Measurements from ENCODE around the gene ZNF343.
"Not testable (repeated sequence)": the region's sequence is repeated elsewhere in the genome, so short reads cannot be mapped to it uniquely, and the experiment has no call there.

ZNF343 gene

DNA sequence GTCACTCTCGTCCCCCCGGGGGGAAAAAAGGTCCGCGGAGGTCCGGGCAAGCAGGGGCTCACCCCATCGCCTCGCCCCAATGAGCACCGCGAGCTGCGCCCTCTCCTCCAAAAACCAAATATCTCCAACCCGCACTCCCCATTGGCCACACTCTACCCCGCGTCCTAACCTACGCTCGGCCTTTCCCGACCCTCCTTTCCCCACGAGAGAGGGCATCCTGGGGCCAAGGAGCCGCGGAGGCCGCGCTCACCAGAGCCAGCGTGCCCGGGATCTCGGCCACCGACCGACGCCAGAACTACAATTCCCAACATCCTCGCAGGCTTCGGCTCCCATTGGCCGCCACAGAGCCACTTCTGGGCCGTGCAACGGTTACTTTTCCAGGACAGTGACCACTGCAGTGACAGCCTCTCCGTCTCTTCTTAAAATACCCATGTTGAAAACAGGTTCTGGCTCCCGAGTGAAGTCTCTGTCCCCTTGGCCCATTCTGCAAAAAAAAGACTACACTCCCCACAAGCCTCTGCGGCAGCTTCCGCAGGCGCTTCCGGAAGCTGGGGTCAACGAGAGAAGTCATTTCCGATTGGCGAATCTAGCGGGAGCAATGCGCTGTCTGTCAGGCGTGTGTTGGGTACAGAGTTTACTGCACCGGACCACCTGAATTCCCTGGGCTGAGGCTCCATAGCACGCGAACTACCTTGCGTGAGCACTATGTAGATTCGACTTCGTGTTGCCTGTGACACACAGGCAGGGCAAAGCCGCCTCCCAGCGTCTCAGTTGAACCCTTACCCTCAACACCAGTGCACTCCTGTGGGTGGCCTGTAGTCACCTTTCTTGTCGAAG lies at the start of gene ZNF343:
ZNF343 (minus strand) TSS at position 285 of the 837 bp plus-strand sequence. CDS start 15,020 bp downstream, outside the sequence.
- DNase-seq (ENCODE audit: low spot score) = peak; percentile 82

- DNase-seq (ENCODE audit: low spot score) = no peak
These were observed 49.3 kb upstream of the ZNF343 start for GRCh38 chr20:2557873-2558580.

GRCh38 chr20:2545594-2545993 lies 36.9 kb upstream of the ZNF343 start:
- no peak for DNase-seq (ENCODE audit: low spot score)

GRCh38 chr20:2544211-2544610 lies 35.5 kb upstream of the ZNF343 start:
- no peak for DNase-seq (ENCODE audit: low spot score)

GRCh38 chr20:2542361-2542760 lies 33.6 kb upstream of the ZNF343 start:
- DNase-seq (ENCODE audit: low spot score) = no peak

GRCh38 chr20:2541940-2542339 lies 33.2 kb upstream of the ZNF343 start:
- DNase-seq (ENCODE audit: low spot score) = no peak

- DNase-seq (ENCODE audit: low spot score) = no peak
These were observed 30.4 kb upstream of the ZNF343 start for GRCh38 chr20:2538931-2539720.

- DNase-seq (ENCODE audit: low spot score) = no peak
These were observed 29.6 kb upstream of the ZNF343 start for GRCh38 chr20:2538356-2538755.

DNA sequence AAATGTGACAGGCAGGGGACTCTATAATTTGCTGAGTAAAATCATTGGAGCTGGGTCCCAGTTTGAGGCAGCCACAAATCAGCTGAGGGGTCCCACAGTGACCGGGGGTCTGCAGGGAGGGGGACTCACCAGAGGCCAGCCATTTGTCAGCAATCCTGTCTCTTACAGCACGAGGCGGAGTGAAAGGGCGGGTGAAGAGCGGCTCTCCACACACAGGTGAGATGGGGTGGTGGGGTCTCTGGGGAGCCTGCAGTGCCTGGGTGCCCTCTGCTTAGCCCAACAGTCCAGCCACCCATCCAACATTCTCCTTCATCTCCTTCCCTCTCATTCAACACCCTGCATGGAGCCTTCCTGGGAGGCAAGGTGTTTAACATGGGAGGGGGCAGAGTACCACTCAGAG lies 28.4 kb upstream of the ZNF343 start:
- DNase-seq (ENCODE audit: low spot score) = no peak

DNA sequence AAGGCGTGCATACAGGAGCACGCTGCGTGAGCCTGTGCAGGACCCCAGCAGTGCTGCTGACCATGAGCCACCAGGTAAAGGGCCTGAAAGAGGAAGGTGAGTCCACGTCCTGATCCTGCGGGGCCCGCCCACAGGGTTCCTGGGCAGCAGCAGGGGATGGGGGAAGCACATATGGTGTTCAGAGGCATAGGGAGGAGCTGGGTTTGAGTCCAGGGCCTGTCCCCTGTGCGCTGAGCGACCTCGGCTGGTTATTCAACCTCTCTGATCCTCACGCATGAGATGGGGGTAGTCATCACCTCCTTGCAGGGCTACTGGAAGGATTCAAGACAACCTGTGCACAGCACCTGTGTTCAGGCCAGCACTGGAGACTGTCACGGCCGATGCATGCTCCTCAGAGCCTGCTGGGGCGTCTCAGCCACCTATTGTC lies 27.9 kb upstream of the ZNF343 start, which contains the start of gene TMC2:
TMC2 (plus strand) TSS at position 14 of the 427 bp plus-strand sequence; CDS start at position 63, 49 bp downstream.
- no peak for DNase-seq (ENCODE audit: low spot score)

DNA sequence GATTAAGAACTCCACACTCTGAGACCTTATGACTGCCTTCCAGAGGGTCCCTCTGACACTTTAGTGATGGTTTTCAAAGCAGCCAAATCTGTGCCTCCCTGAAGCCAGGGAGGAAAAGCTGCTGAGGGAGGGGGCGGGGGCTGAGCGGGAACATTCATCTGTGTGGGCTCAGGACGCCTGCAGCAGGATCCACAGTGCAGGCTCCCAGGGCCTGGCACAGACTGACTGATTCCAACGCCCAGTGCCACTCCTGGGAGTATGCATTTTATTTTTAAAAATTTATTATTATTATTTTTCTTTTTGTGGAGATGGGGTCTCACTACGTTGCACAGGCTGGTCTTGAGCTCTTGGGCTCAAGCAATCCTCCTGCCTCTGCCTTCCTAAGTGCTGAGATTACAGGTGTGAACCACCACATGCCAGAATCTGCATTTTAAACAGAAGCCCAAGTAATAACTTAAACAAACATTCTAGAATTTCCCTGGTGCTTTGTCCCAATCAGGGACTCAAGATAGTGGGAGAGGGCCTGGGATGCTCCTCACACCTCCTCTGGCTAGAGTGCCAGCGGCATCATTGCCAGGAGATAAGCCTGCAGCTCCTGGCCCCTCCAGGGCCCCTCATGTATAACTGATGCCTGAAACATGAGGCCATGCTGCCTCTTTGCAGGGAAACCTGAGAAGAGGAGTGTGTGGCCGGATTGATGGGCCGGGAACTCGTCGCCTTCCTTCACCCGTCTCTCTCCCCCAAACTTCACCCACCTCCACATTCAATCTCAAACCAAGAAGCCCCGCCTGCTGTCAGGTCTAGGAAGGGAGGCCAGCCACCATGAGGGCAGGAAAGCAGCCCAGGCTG lies 27.2 kb upstream of the ZNF343 start:
- no peak for DNase-seq (ENCODE audit: low spot score)

- no peak for DNase-seq (ENCODE audit: low spot score)
These were observed 24.4 kb upstream of the ZNF343 start for GRCh38 chr20:2533118-2533517.

GRCh38 chr20:2528671-2529271 lies 20.1 kb upstream of the ZNF343 start:
- DNase-seq (ENCODE audit: low spot score) = no peak

- no peak for DNase-seq (ENCODE audit: low spot score)
These were observed 19.0 kb upstream of the ZNF343 start for GRCh38 chr20:2527762-2528161.

DNA sequence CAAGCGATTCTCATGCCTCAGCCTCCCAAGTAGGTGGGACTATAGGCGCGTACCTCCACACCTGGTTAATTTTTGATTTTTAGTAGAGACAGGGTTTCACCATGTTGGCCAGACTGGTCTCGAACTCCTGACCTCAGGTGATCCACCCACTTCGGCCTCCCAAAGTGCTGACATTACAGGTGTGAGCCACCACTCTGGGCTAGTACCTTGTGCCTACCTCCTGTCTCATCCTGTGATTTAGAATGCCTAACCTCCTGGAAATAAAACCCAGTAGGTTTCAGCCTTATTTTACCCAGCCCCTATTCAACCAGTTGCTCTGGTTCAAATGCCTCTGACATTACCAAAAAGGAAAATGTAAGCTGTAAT lies 17.5 kb upstream of the ZNF343 start:
- not testable (repeated sequence) for DNase-seq (ENCODE audit: low spot score)

DNA sequence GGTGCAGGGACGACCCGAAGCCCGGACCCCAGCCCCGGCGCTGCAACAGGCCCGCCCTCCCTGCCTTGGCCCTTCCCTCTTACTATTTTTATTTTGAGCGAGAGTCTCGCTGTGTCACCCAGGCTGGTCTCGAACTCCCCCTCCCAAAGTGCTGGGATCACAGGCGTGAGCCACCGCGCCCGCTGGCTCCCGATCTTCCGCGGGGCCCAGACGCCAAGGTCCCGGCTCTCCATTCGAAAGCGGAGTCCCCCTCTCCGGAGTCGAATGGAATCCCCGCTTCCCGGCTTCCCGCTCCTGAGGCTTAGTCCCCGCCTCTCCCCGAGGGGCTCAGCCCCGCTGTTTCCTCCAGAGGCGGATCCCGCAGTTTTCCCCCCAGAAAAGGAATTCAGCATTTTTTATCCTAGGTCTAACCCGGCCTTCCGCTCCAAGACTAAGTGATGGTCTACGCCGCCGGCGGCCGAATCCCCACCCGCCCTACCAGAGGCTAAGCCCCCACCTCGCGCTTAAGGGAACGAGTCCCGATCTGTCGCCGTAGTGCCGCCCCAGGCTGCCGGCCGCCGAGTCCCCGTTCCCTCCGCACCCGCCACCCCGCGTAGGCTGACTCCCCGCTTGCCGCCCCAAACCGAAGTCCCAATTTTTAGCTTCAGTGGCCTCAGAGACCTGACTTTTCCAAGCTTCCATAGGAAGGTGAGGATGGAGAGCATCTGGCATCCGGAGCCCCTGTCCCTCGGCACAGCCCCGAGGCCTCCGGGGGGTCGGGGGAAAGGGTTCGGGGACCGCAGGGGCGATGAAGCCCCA lies 16.2 kb upstream of the ZNF343 start:
- DNase-seq (ENCODE audit: low spot score) = peak; percentile 69

DNA sequence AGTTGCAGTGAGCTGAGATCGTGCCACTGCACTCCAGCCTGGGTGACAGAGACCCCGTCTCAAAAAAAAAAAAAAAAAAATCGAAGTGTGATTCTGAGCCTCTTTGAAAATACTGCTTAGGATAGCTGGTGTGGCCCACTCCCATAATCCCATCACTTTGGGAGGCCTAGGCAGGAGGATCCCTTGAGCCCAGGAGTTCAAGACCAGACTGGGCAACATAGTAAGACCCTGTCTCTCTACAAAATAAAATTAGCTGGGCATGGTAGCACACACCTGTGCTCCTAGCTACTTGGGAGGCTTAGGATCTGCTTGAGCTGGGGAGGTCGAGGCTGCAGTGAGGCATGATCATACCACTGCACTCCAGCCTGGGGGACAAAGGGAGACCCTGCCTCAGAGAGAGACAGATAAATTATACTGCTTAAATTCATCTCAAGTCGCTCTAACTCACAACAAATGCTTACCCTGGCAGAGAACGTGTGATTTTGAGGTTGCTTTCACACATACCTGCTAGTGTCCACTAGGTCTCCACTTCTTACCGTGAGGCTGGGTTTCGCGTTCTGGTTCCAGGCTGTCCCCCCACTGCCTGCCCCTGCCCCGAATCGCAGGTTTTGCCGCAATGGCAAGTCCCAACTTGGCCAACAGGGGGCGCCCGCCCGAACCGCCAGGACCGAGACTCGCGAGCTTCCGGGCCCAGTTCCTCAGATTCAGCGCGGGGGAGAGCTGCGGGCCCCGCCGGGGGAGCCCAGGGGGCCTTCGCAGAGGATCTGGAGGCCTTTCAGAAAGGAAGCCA lies 15.4 kb upstream of the ZNF343 start:
- peak; percentile 71 for DNase-seq (ENCODE audit: low spot score)

- DNase-seq (ENCODE audit: low spot score) = not testable (repeated sequence)
These were observed 14.2 kb upstream of the ZNF343 start for GRCh38 chr20:2522826-2523429.
